Measurements from ENCODE around the gene KATNB1.

GRCh38 chr16:57735755-57736418 is at the start of gene KATNB1:
- TF ChIP-seq CTCF (IDR thresholded peaks at IDR 0.05; ENCODE audit: low read length) (no peak), EZH2 (IDR thresholded peaks at IDR 0.05; ENCODE audit: borderline replicate concordance, low read length) (no peak)
